ENCODE results near the gene OR2T11.
"Not testable (repeated sequence)": the region's sequence is repeated elsewhere in the genome, so short reads cannot be mapped to it uniquely, and the experiment has no call there.

Gene OR2T11

DNA sequence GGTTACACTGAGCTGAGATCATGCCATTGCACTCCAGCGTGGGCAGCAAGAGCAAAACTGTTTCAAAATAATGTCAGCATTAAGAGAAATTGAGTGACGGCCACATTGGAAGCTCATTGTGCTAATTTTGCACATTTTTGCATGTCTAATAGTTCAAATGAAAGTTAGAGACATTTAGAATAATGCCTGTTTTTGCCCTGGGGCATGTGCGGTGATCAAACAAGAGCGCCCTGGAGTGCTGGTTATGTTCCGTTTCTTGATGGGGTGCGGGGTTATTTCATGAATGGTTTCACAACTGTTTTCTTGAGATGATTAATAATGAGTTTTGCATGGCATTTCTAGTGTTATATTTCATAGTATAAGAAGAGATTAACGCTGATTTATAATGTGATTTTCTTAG is 13.1 kb downstream of the OR2T11 start:
- no peak for DNase-seq (ENCODE audit: low read depth, low spot score)

DNA sequence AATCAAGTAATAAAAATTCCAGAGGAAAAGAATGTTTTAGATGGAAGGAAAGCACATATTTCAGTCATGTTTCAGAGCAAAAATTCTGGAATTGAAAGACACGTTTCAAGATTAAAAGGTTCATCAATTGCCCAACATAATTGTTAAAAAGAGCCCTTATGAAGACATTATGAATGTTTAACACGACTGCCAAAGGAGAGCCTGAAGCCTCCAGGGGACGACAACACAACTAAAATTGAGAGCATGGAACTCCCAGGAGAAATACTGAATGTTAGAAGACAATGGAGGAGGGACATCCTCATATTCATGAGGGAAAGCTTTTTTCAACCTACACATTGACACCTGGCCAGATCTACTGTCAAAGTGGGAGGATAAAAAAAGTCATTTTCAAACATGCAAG is 16.0 kb downstream of the OR2T11 start:
- DNase-seq (ENCODE audit: low read depth, low spot score) = no peak

DNA sequence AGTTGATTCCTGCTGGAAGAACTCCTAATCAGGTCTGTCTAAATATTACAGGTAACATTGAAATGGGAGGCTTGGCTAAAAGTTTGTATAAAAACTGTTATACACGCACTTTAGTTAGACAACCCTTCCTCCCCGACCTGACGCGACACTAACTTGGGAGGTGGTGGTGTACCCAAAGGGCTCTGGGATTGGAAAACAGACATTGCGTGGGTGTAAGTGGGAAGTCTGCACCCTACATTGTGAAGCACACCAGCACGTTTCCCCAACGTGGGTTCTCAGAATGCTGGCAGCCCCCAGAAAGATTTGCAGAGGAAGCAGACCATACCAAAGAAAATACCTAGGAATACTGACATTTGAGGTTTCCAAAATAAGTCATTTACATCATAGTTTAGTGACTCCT is 16.8 kb downstream of the OR2T11 start:
- DNase-seq (ENCODE audit: low read depth, low spot score) = no peak

GRCh38 chr1:248613742-248614141 is 21.1 kb downstream of the OR2T11 start:
- no peak for DNase-seq (ENCODE audit: low read depth, low spot score)

GRCh38 chr1:248611883-248612414 is 22.9 kb downstream of the OR2T11 start:
- DNase-seq (ENCODE audit: low read depth, low spot score) = no peak

DNA sequence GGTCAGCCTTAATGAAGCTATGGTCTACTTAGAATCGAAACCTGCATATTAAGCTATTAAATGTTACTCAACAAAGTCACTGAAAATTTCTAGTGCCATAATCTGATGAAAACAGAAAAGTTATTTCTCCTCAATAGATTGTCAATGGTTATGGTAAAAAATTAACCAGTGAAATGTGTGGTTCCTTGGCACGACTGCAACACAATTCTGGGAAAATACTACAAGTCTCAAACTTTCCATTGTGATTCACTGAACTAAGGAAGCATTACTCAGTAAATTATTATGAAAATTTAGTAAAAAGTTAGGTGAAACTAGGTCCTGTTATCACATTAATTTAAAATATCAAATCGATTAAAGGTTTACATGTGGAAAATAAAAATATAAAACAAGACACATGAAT is 24.6 kb downstream of the OR2T11 start:
- DNase-seq (ENCODE audit: low read depth, low spot score) = no peak

DNA sequence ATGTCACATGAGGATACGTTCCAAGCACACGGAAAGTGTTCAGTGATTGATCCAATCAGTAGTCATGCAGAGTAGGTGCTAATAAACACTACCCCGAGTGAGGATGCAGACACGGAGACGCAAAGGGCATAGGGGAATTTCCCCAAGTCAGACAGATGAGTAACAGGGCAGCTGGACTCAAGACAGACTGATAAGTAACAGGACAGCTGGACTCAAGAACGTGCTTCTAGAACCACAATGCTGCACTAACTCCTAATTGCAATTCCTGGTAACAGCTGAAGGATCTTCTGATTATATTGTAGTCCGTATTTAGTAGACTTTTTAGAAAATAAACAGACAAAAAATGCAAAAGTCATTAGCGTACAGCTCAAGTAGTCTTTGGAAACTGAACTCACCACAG is 35.5 kb downstream of the OR2T11 start:
- no peak for DNase-seq (ENCODE audit: low read depth, low spot score)

DNA sequence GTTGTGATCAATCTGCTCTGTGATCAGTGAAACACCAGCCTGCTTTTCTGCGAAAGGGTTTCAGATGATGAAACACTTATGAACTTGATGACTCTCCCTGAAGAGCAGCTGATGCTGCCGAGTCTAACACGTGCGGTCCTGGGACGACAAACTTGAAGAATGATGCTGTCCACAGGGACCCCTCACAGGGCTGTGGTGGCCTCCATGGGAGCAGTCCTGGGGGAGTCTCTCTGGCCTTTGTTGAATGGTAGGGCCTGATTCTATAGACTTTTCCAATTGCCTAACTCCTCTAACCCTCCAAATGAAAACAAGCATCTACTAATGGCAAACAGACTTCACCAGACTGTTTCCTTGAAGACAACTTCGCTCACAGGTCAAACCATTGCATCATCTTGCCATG is 37.3 kb downstream of the OR2T11 start, which contains the start of gene OR2T10:
OR2T10 (minus strand) TSS at position 112 of the 400 bp plus-strand sequence. CDS start 3,932 bp downstream, outside the sequence.
- DNase-seq (ENCODE audit: low read depth, low spot score) = no peak

GRCh38 chr1:248596615-248597014 is 38.3 kb downstream of the OR2T11 start:
- DNase-seq (ENCODE audit: low read depth, low spot score) = no peak

- no peak for DNase-seq (ENCODE audit: low read depth, low spot score)
Observed at GRCh38 chr1:248593226-248593625, 41.7 kb downstream of the OR2T11 start.

DNA sequence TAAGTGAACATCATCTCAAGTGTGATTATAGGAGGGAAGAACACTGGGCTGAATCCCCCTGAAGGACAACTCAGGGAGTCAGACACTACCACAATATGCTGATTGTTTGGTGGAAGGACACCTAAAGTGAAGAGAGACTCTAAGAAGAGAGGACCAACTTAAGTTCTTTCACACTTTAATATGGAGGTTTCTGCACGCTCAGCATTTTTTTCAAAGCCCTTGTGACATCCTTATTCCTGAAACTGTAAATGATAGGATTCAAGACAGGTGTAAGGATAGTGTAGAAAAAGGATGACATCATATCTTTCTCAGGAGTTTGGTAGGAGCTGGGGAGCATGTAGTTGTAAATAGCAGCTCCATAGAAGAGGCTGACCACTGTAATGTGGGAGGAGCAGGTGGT is 42.2 kb downstream of the OR2T11 start:
- no peak for DNase-seq (ENCODE audit: low read depth, low spot score)

GRCh38 chr1:248590055-248590454 is 44.8 kb downstream of the OR2T11 start:
- DNase-seq (ENCODE audit: low read depth, low spot score) = no peak

DNA sequence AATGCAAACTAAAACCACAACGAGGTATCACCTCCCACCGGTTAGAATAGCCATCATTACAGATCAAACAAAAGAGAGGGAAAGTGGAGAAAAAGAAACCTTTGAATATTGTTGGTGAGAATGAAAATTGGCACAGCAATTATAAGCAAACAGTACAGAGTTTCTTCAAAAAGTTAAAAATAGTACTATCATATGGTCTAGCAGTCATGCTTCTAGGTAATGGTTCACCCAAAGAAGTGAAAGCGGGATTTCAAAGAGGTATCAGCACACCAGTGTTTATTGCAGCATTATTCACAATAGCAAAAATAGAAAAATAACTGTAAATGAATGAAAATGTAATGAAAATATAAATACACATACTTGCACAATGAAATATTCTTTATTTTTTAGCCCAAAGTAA is 45.6 kb downstream of the OR2T11 start:
- no peak for DNase-seq (ENCODE audit: low read depth, low spot score)

DNA sequence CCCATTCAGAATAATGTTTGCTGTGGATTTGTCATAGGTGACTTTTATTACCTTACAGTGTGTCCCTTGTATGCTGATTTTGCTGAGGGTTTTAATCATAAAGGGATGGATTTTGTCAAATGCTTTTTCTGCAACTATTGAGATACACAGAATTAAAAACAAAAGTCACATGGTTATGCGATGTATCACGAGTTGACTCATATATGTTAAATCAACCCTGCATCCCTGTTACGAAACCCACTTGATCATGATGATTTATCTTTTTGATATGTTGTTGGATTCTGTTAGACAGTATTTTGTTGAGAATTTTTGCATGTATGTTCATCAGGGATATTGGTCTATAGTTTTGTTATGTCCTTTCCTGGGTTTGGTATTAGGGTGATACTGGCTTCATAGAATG is 49.6 kb downstream of the OR2T11 start:
- DNase-seq (ENCODE audit: low read depth, low spot score) = no peak

DNA sequence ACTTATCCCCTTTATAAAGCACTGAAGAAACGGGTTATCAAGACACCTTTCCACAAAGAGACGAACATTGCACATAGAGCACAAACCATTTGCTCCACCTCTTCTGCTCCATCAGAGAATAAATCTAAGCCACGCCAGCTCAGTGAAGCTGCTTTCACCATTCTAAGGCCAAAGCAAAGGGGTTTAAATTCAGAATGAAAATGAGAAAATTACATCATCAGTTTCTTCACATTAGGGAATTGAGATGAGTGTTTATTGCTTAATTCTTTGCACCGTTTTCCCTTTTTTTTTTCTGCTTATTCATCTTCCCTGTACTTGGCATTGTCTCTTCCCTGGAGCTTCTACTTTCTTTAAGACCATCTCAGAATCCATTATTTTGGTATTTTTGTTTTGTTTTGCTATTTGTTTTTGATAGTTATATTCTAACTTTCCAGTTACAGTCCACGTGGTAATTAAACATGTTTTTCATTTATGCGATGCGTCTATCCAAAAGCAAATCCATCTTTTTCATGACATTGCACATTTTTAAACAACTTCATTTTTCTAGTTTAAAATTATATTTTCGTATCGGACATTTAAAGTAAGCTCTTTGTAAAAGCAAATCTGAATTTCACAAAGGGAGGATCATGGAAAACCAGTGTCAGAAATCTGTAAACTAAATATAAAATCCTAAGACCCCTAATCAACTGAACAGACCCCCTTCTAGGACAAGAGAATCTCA is 58.5 kb downstream of the OR2T11 start:
- no peak for DNase-seq (ENCODE audit: low read depth, low spot score)

GRCh38 chr1:248574657-248575056 is 60.2 kb downstream of the OR2T11 start, which contains the start of gene OR2T34:
TSS of gene OR2T34 (minus strand) at chr1:248574757. CDS start at chr1:248574757, 0 bp downstream.
- not testable (repeated sequence) for DNase-seq (ENCODE audit: low read depth, low spot score)

- not testable (repeated sequence) for DNase-seq (ENCODE audit: low read depth, low spot score)
Observed at GRCh38 chr1:248573856-248574255, 61.0 kb downstream of the OR2T11 start.
